IMR-90 (cell line): ENCODE measurements around the gene INPPL1. TPM values are rescaled to one million over a fixed set of nuclear protein-coding genes. Genes with fewer than 3 reads are reported as not detected.

Source experiments
- ATAC-seq: fragments of 200-7000 bp; cut with Tn5 transposase; 2 replicates; pipeline ENCODE4 v1.9.1; 2020; ENCODE audit warnings: low read depth, mild to moderate bottlenecking, moderate library complexity
- BruUV-seq: library from RNA; stranded (reverse); fragments of 400-500 nt; replicated peaks from 2 replicates; lab custom pipeline; 2021; lab: Mats Ljungman, UMichigan
- CTCF ChIA-PET: fragments of 300-600 bp; formaldehyde crosslinking; extraction: SDS; loops from one replicate; lab custom pipeline; 2021; ENCODE audit warnings: antibody characterized with exemption; lab: Yijun Ruan, JAX
- POLR2A ChIA-PET: fragments of 300-600 bp; sonication (Branson Sonifier 250); formaldehyde crosslinking; loops from one replicate; lab custom pipeline; 2022; ENCODE audit warnings: antibody characterized with exemption; ENCODE audit not compliant: unreplicated experiment; lab: Charles Lee
- DNase-seq: peaks from one replicate; pipeline ENCODE4 v3.0.0; 2013
- H2AFZ ChIP-seq: replicated peaks from 2 replicates; pipeline ENCODE3; 2013; ENCODE audit warnings: low read length, mild to moderate bottlenecking; ENCODE audit not compliant: poor library complexity
- H2AK5ac ChIP-seq: 2 replicates; pipeline ENCODE4 v1.6.1; 2013; ENCODE audit warnings: low read depth, low read length, inconsistent platforms
- H2AK9ac ChIP-seq: replicated peaks from 2 replicates; pipeline ENCODE3; 2013; ENCODE audit warnings: mild to moderate bottlenecking, low read depth, low read length, moderate library complexity; ENCODE audit not compliant: poor library complexity
- H2BK120ac ChIP-seq: 2 replicates; pipeline ENCODE4 v1.6.1; 2013; ENCODE audit warnings: low read depth, low read length, inconsistent platforms
- H2BK15ac ChIP-seq: 3 replicates; pipeline ENCODE4 v1.6.1; 2013; ENCODE audit warnings: low read depth, low read length, inconsistent platforms
- H2BK20ac ChIP-seq: 2 replicates; pipeline ENCODE4 v1.6.1; 2013; ENCODE audit warnings: low read depth, mild to moderate bottlenecking, inconsistent platforms, low read length, moderate library complexity
- H2BK5ac ChIP-seq: 2 replicates; pipeline ENCODE4 v1.6.1; 2013; ENCODE audit warnings: mild to moderate bottlenecking, low read depth, low read length, inconsistent platforms; ENCODE audit not compliant: poor library complexity, severe bottlenecking
- H3K14ac ChIP-seq: replicated peaks from 2 replicates; pipeline ENCODE4 v1.6.1; 2013; ENCODE audit warnings: low read depth, low read length, inconsistent platforms
- H3K18ac ChIP-seq: 2 replicates; pipeline ENCODE4 v1.6.1; 2013; ENCODE audit warnings: low read depth, low read length, control low read depth
- H3K23ac ChIP-seq: 2 replicates; pipeline ENCODE4 v1.6.1; 2013; ENCODE audit warnings: low read depth, low read length, inconsistent platforms
- H3K27ac ChIP-seq: 2 replicates; pipeline ENCODE4 v1.5.1; 2013; ENCODE audit warnings: mild to moderate bottlenecking, control low read depth, low read length; ENCODE audit not compliant: insufficient read depth
- H3K27me3 ChIP-seq: 2 replicates; pipeline ENCODE4 v1.6.1; 2013; ENCODE audit warnings: low read length; ENCODE audit not compliant: control insufficient read depth, insufficient read depth
- H3K36me3 ChIP-seq: 2 replicates; pipeline ENCODE4 v1.6.1; 2013; ENCODE audit warnings: low read length, mixed read lengths; ENCODE audit not compliant: control insufficient read depth, insufficient read depth
- H3K4ac ChIP-seq: 2 replicates; pipeline ENCODE4 v1.6.1; 2013; ENCODE audit warnings: low read depth, low read length, inconsistent platforms
- H3K4me1 ChIP-seq: 2 replicates; pipeline ENCODE4 v1.6.1; 2013; ENCODE audit warnings: low read length, mixed read lengths; ENCODE audit not compliant: control insufficient read depth, insufficient read depth
- H3K4me2 ChIP-seq: 2 replicates; pipeline ENCODE4 v1.6.1; 2013; ENCODE audit warnings: low read depth, mild to moderate bottlenecking, control low read depth, low read length, moderate library complexity
- H3K4me3 ChIP-seq: 2 replicates; pipeline ENCODE4 v1.5.1; 2013; ENCODE audit warnings: low read depth, mild to moderate bottlenecking, control low read depth, low read length, moderate library complexity; ENCODE audit not compliant: insufficient read depth
- H3K56ac ChIP-seq: 2 replicates; pipeline ENCODE4 v1.6.1; 2013; ENCODE audit warnings: low read length, inconsistent platforms; ENCODE audit not compliant: insufficient read depth; ENCODE audit errors: extremely low read depth
- H3K79me1 ChIP-seq, 2 experiments: 2 replicates each; pipeline ENCODE4 v1.6.1; 2013; ENCODE audit warnings: low read length in 2 of 2, inconsistent platforms in 1 of 2, low read depth in 1 of 2
- H3K9ac ChIP-seq: 2 replicates; pipeline ENCODE4 v1.6.1; 2013; ENCODE audit warnings: low read depth, low read length, control low read depth
- H3K9me1 ChIP-seq: 2 replicates; pipeline ENCODE4 v1.6.1; 2013; ENCODE audit warnings: low read length, inconsistent platforms; ENCODE audit not compliant: insufficient read depth
- H3K9me3 ChIP-seq: 2 replicates; pipeline ENCODE4 v1.6.1; 2013; ENCODE audit warnings: low read length; ENCODE audit not compliant: control insufficient read depth, insufficient read depth
- H4K20me1 ChIP-seq: 2 replicates; pipeline ENCODE4 v1.6.1; 2013; ENCODE audit warnings: low read length, inconsistent platforms; ENCODE audit not compliant: insufficient read depth
- H4K5ac ChIP-seq: 2 replicates; pipeline ENCODE4 v1.6.1; 2013; ENCODE audit warnings: mild to moderate bottlenecking, low read depth, low read length, control low read depth
- H4K8ac ChIP-seq, 2 experiments: 2 replicates each; pipeline ENCODE4 v1.6.1; 2013; ENCODE audit warnings: low read depth in 2 of 2, low read length in 2 of 2, control low read depth in 1 of 2, inconsistent platforms in 1 of 2
- H4K91ac ChIP-seq: 2 replicates; pipeline ENCODE4 v1.6.1; 2013; ENCODE audit warnings: low read depth, low read length, inconsistent platforms; ENCODE audit not compliant: insufficient read depth
- MAFK ChIP-seq: IDR thresholded peaks from 2 replicates; pipeline ENCODE4 v1.6.1; 2012; ENCODE audit warnings: low read depth, low read length, improper control_type of control experiment
- NFE2L2 ChIP-seq: fragments of 150-350 bp; IDR thresholded peaks from 2 replicates; pipeline ENCODE4 v1.6.1; 2016; ENCODE audit warnings: low read depth, mild to moderate bottlenecking, low read length
- WGBS, 2 experiments: methylation state at CpG; one replicate each; pipeline versions ENCODE4 v1.1.5 to v1.1.7; 2013; ENCODE audit warnings: missing lambda C conversion rate in 2 of 2; ENCODE audit not compliant: insufficient read length in 1 of 2; ENCODE audit errors: extremely low coverage in 2 of 2; 5-methylcytosine and 5-hydroxymethylcytosine counted together
- dilution Hi-C: fragments of 300-500 bp; cut with HindIII; formaldehyde crosslinking; loops from one replicate; pipeline ENCODE4 v1.14.3; 2018; ENCODE audit warnings: low sequenced_read_pairs; ENCODE audit not compliant: unreplicated experiment
- in situ Hi-C: fragments of 300-500 bp; cut with MboI; formaldehyde crosslinking; loops from 3 replicates; pipeline ENCODE4 v1.14.3; 2019; ENCODE audit warnings: low sequenced_read_pairs, inconsistent platforms, mixed read lengths
- intact Hi-C: fragments of 100-400 bp; cut with micrococcal nuclease; formaldehyde crosslinking; loops from 2 replicates; pipeline ENCODE4 v1.10.0; 2022
- polyA plus RNA-seq, 3 experiments: library from polyadenylated mRNA; depleted of rRNA; stranded (reverse); fragments of >200 nt; gene quantifications; 2 replicates each; pipeline ENCODE4 v1.2.3, GENCODE V29; 2012; ENCODE audit warnings: low replicate concordance in 1 of 3
- total RNA-seq: library from RNA; depleted of rRNA; stranded (reverse); fragments of >200 nt; gene quantifications from 2 replicates; pipeline ENCODE4 v1.2.3, GENCODE V29; 2012

Gene INPPL1
- total and polyA plus RNA-seq, 2 of the 4 experiments (the other 2 are of a cell fraction) = 27.4 to 105 TPM

GRCh38 chr11:72250661-72251464 is 26.3 kb downstream of the INPPL1 start:
- H3K9me3 ChIP-seq = peaks cover 5% of the 10 kb centered on the region
- H3K36me3 ChIP-seq = no peaks in the 10 kb centered on the region
- no peak overlapping the region for H3K18ac ChIP-seq
- H4K5ac ChIP-seq = no peak overlapping the region
- H2AK9ac ChIP-seq = no peak overlapping the region
- ATAC-seq (no peak), DNase-seq (no peak)
- no peak overlapping the region for H3K23ac ChIP-seq
- H2BK15ac ChIP-seq = no peak overlapping the region
- H4K91ac ChIP-seq = no peak overlapping the region
- no peaks in the 10 kb centered on the region for H3K4me1 ChIP-seq
- H3K4ac ChIP-seq = no peak overlapping the region
- intact Hi-C loops = no loop called here
- H4K8ac ChIP-seq = no peak overlapping the region
- peaks cover 83% of the 10 kb centered on the region for H3K27me3 ChIP-seq
- 85% methylated on average over 12 of the region's 24 CpGs; no CpG with 5 or more reads in 1 of the 2 experiments for WGBS, 2 experiments
- no peak overlapping the region for H2AK5ac ChIP-seq
- no peaks in the 10 kb centered on the region for H3K9me1 ChIP-seq
- H4K20me1 ChIP-seq = 0 out of 2 replicates have a peak, but pooled peaks cover 2% of the 10 kb centered on the region
- no peaks in the 10 kb centered on the region for H3K79me1 ChIP-seq
- CTCF ChIA-PET = no interaction called here
- no TSS peak for BruUV-seq
- no peak overlapping the region for H2BK20ac ChIP-seq
- no peak overlapping the region for H3K4me3 ChIP-seq
- in situ Hi-C loops = no loop called here
- H2BK5ac ChIP-seq = no peak overlapping the region
- POLR2A ChIA-PET = no interaction called here
- no peak overlapping the region for H2BK120ac ChIP-seq
- H3K9ac ChIP-seq = no peak overlapping the region
- H3K14ac ChIP-seq = no peak overlapping the region
- H3K56ac ChIP-seq = no peak overlapping the region
- dilution Hi-C loops = no loop called here
- TF ChIP-seq NFE2L2 (no peak), MAFK (peak; percentile 93)
- no peak overlapping the region for H2AFZ ChIP-seq
- H3K4me2 ChIP-seq = no peak overlapping the region
- no peak overlapping the region for H3K27ac ChIP-seq
